Fibroblast of lung (primary cell): Measurements from ENCODE around the gene CEP78. TPM values are rescaled to one million over a fixed set of nuclear protein-coding genes. Genes with fewer than 3 reads are reported as not detected.

Source experiments
- DNase-seq, 2 donors: peaks; one replicate each; pipeline versions ENCODE4 v3.0.0 to v3.0.0-alpha.2; 2010; ENCODE audit warnings: low read depth in 2 of 2
- H2AFZ ChIP-seq: 2 replicates; pipeline ENCODE4 v1.5.1; 2012; ENCODE audit warnings: low read length, control low read depth, inconsistent platforms
- H3K27ac ChIP-seq: 2 replicates; pipeline ENCODE4 v1.5.1; 2011; ENCODE audit warnings: low read length, control low read depth; ENCODE audit not compliant: insufficient read depth
- H3K27me3 ChIP-seq: 2 replicates; pipeline ENCODE4 v1.5.1; 2011; ENCODE audit warnings: mild to moderate bottlenecking, low read length; ENCODE audit not compliant: control insufficient read depth, insufficient read depth
- H3K36me3 ChIP-seq: 2 replicates; pipeline ENCODE4 v1.5.1; 2011; ENCODE audit warnings: low read length; ENCODE audit not compliant: control insufficient read depth, insufficient read depth
- H3K4me1 ChIP-seq: 2 replicates; pipeline ENCODE4 v1.5.1; 2011; ENCODE audit warnings: low read length; ENCODE audit not compliant: control insufficient read depth, insufficient read depth; ENCODE audit errors: extremely low read depth
- H3K4me2 ChIP-seq: 2 replicates; pipeline ENCODE4 v1.5.1; 2011; ENCODE audit warnings: low read length, control low read depth; ENCODE audit not compliant: insufficient read depth; ENCODE audit errors: extremely low read depth
- H3K4me3 ChIP-seq, 4 experiments: fragments of 200-600 bp in 1 of 4; sonication (generic) in 1 of 4; replicated peaks in 1 of 4; 2 replicates each; pipeline ENCODE4 v1.5.1; 2011 to 2016; ENCODE audit warnings: low read length in 4 of 4, low read depth in 3 of 4, mild to moderate bottlenecking in 3 of 4, control low read depth in 2 of 4, inconsistent platforms in 1 of 4, mixed read lengths in 1 of 4; ENCODE audit not compliant: insufficient read depth in 1 of 4; ENCODE audit errors: control extremely low read depth in 1 of 4
- H3K79me2 ChIP-seq: 2 replicates; pipeline ENCODE4 v1.5.1; 2012; ENCODE audit warnings: mild to moderate bottlenecking, low read length, inconsistent platforms; ENCODE audit not compliant: control insufficient read depth, insufficient read depth
- H3K9ac ChIP-seq: 2 replicates; pipeline ENCODE4 v1.5.1; 2011; ENCODE audit warnings: mild to moderate bottlenecking, low read length, control low read depth; ENCODE audit not compliant: insufficient read depth
- H3K9me3 ChIP-seq: 2 replicates; pipeline ENCODE4 v1.5.1; 2012; ENCODE audit warnings: low read depth, low read length; ENCODE audit not compliant: control insufficient read depth, insufficient read depth
- H4K20me1 ChIP-seq: 2 replicates; pipeline ENCODE4 v1.5.1; 2011; ENCODE audit warnings: low read length; ENCODE audit not compliant: control insufficient read depth, insufficient read depth; ENCODE audit errors: extremely low read depth
- CTCF ChIP-seq, 2 donors: IDR thresholded peaks in 1 of 2; conservative IDR thresholded peaks in 1 of 2; 1 replicate in 1 of 2; 2 replicates in 1 of 2; pipeline ENCODE4 v1.5.1; 2011 to 2012; ENCODE audit warnings: low read length in 2 of 2, control low read depth in 1 of 2, inconsistent platforms in 1 of 2, low read depth in 1 of 2, mild to moderate bottlenecking in 1 of 2
- EZH2 ChIP-seq: IDR thresholded peaks from 2 replicates; pipeline ENCODE4 v1.5.1; 2012; ENCODE audit warnings: low read length, control low read depth, mild to moderate bottlenecking; ENCODE audit errors: missing control alignments
- polyA plus RNA-seq, 2 donors: library from polyadenylated mRNA; depleted of rRNA in 1 of 2; stranded (reverse) in 1 of 2; unstranded in 1 of 2; fragments of >200 nt; gene quantifications; 2 replicates each; pipeline ENCODE4 v1.2.1, GENCODE V29; 2011 to 2012; ENCODE audit warnings: missing spikeins in 1 of 2
- total RNA-seq: library from RNA; depleted of rRNA; stranded (reverse); fragments of >200 nt; gene quantifications from 2 replicates; pipeline ENCODE4 v1.2.1, GENCODE V29; 2014

The CEP78 gene
- total and polyA plus RNA-seq, 2 donors (not counting 1 experiment from before 2014, with no cell fraction given), result 8.9 to 10.4 TPM

DNA sequence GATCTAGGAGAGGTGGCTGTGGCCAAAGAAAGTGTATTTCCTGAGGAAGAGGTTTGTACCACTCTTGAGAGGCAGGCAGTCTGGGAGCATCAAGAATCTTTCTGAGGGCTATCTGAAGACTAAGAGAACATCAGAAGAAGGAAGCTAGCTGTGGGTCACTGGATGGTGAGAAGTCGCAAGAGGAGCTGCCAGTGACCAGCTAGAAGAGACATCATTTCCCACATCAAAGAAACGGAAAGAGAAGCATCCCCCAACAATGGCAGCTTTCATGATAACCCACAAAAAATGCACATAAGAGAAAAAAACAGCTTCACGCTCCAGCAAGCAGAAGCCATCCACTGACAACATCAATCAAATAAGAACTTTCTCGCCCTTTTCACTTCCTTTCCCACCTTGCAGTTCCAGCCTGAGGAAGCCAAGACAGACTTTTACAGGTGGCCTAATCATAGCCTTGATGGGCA, 25.0 kb upstream of the CEP78 start:
- TF ChIP-seq EZH2 (no peak), CTCF (conservative IDR thresholded peaks at IDR 0.05 in 1 of 2, IDR thresholded peaks at IDR 0.05 in 1 of 2; ENCODE audit: low read depth in 1 of 2, low read length in 2 of 2) (no peak)
- H3K9me3 ChIP-seq, result no peaks in the 10 kb centered on the region
- no peaks in the 10 kb centered on the region for H3K79me2 ChIP-seq
- H3K4me2 ChIP-seq, result no peak overlapping the region
- no peak overlapping the region for H2AFZ ChIP-seq
- H3K27ac ChIP-seq, result no peak overlapping the region
- no peak overlapping the region for H3K4me3 ChIP-seq
- DNase-seq, result no peak
- no peaks in the 10 kb centered on the region for H3K27me3 ChIP-seq
- no peaks in the 10 kb centered on the region for H4K20me1 ChIP-seq
- no peaks in the 10 kb centered on the region for H3K36me3 ChIP-seq
- no peaks in the 10 kb centered on the region for H3K4me1 ChIP-seq
- H3K9ac ChIP-seq, result no peak overlapping the region

DNA sequence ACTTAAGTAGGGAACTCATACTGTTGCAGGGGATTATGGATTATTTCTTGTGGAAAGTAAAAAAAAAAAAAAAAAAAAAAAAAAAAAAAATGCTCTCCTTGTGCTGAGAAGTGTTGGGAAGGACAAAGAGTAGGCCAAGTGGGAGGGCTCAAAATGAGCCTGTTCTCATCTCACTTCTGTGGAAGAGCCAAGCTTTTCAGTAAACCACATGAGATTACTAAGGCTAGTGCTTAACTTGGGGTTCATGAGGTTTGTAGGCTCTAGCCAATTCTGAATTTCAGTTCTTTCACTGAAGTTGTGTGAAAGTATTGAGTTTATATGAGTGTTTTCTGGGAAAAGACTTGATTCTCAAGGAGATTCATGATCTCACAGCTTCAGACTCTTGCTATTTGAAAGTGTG, 23.0 kb upstream of the CEP78 start:
- Histone ChIP-seq H3K9me3 (no peaks in the 10 kb centered on the region), H3K36me3 (no peaks in the 10 kb centered on the region), H3K27ac (no peak overlapping the region), H3K4me3 (no peak overlapping the region), H4K20me1 (no peaks in the 10 kb centered on the region), H3K79me2 (no peaks in the 10 kb centered on the region), H3K27me3 (no peaks in the 10 kb centered on the region), H3K4me2 (no peak overlapping the region), H3K9ac (no peak overlapping the region), H3K4me1 (no peaks in the 10 kb centered on the region), H2AFZ (no peak overlapping the region)
- peak in 1 of 2 donors; percentile 20 for DNase-seq
- TF ChIP-seq CTCF (conservative IDR thresholded peaks at IDR 0.05 in 1 of 2, IDR thresholded peaks at IDR 0.05 in 1 of 2; ENCODE audit: low read depth in 1 of 2, low read length in 2 of 2) (no peak), EZH2 (no peak)

GRCh38 chr9:78213712-78214111, 22.2 kb upstream of the CEP78 start:
- Histone ChIP-seq H3K36me3 (no peaks in the 10 kb centered on the region), H3K79me2 (no peaks in the 10 kb centered on the region), H3K4me1 (no peaks in the 10 kb centered on the region), H3K4me3 (no peak overlapping the region), H2AFZ (no peak overlapping the region), H3K27ac (no peak overlapping the region), H3K9ac (no peak overlapping the region), H3K27me3 (no peaks in the 10 kb centered on the region), H3K9me3 (no peaks in the 10 kb centered on the region), H3K4me2 (no peak overlapping the region), H4K20me1 (no peaks in the 10 kb centered on the region)
- peak; percentile 22 to 57 for DNase-seq
- no peak for TF ChIP-seq EZH2
- peak; percentile 31 to 33 for TF ChIP-seq CTCF (conservative IDR thresholded peaks at IDR 0.05 in 1 of 2, IDR thresholded peaks at IDR 0.05 in 1 of 2; ENCODE audit: low read depth in 1 of 2, low read length in 2 of 2)
